H1 (cell line): Measurements from ENCODE around the gene NDUFA11. TPM values are rescaled to one million over a fixed set of nuclear protein-coding genes. Genes with fewer than 3 reads are reported as not detected.

Experiments used
- SP2 ChIP-seq: IDR thresholded peaks from 2 replicates; pipeline ENCODE4 v1.6.1; 2012; ENCODE audit warnings: mild to moderate bottlenecking, low read length, inconsistent platforms
- polyA plus RNA-seq, 7 experiments: library from polyadenylated mRNA; depleted of rRNA in 3 of 7; stranded (reverse) in 5 of 7; unstranded in 2 of 7; fragments of >200 nt in 5 of 7; fragments of 200-250 nt in 2 of 7; gene quantifications; 1 replicate in 5 of 7; 2 replicates in 1 of 7; 4 replicates in 1 of 7; pipeline versions ENCODE4 v1.2.1 to v1.2.3, GENCODE V29; 2011 to 2013; ENCODE audit warnings: missing spikeins in 2 of 7, mixed read lengths in 2 of 7
- total RNA-seq: library from RNA; stranded (reverse); fragmentation: NEBNext Ultra II Directional; extraction: Animal tissue kit (Norgen Biotek cat#: 25700); gene quantifications from 2 replicates; pipeline ENCODE4 v1.2.1, GENCODE V29; 2021
- TF ChIP-seq, protein P1 (sequence below): IDR thresholded peaks from 2 replicates; pipeline ENCODE4 v1.6.1; 2012; ENCODE audit warnings: low read length, inconsistent platforms

NDUFA11 gene
- total and polyA plus RNA-seq, 2 of the 8 experiments (the other 6 are each of a cell fraction or from before 2014, with no cell fraction given): 205 to 1,037 TPM

DNA sequence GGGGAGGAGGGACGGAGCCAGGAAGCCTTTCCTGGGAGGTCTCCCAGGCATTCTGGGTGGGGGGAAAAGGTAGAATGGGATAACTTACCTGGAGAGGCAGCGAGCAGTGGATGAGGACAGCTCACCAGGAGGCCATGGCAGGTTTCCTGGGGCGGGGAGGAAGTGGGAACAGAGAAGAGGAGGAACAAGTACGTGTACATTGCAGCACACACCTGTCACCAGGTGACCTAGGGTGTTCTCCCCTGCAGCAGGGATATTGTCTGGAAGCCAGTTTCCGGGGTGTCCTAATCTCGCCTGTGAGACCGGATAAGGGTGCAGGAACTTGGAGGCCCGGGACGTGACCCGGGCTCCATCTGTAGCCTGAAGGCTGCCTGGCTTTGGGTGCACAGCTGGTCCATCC is 52.3 kb downstream of the NDUFA11 start, which contains the start of gene FUT3 (continued):
- TF ChIP-seq SP2: no peak
- TF ChIP-seq, protein P1, sequence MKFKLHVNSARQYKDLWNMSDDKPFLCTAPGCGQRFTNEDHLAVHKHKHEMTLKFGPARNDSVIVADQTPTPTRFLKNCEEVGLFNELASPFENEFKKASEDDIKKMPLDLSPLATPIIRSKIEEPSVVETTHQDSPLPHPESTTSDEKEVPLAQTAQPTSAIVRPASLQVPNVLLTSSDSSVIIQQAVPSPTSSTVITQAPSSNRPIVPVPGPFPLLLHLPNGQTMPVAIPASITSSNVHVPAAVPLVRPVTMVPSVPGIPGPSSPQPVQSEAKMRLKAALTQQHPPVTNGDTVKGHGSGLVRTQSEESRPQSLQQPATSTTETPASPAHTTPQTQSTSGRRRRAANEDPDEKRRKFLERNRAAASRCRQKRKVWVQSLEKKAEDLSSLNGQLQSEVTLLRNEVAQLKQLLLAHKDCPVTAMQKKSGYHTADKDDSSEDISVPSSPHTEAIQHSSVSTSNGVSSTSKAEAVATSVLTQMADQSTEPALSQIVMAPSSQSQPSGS: no peak
- TF ChIP-seq, all 59 proteins: peak for 0
